Natural killer cell (primary cell): Measurements from ENCODE around the gene BTBD3. TPM values are rescaled to one million over a fixed set of nuclear protein-coding genes. Genes with fewer than 3 reads are reported as not detected.

ENCODE experiments used
- ATAC-seq, 3 donors: fragments of 150-1000 bp in 2 of 3; fragments of 200-7000 bp in 1 of 3; cut with Tn5 transposase; 1 replicate in 1 of 3; 2 replicates in 2 of 3; pipeline ENCODE4 v1.10.0; 2021; ENCODE audit warnings: mild to moderate bottlenecking in 2 of 3, moderate library complexity in 2 of 3
- DNase-seq, 2 donors: peaks; one replicate each; pipeline versions ENCODE4 v3.0.0 to v3.0.0-alpha.2; 2013 to 2021; ENCODE audit warnings: mixed read lengths in 1 of 2
- H3K27ac ChIP-seq: one replicate; pipeline ENCODE4 v1.5.1; 2013; ENCODE audit warnings: mild to moderate bottlenecking, low read length
- H3K27me3 ChIP-seq: one replicate; pipeline ENCODE4 v1.6.1; 2013; ENCODE audit warnings: low read length; ENCODE audit not compliant: control insufficient read depth, insufficient read depth
- H3K36me3 ChIP-seq: one replicate; pipeline ENCODE4 v1.6.1; 2013; ENCODE audit warnings: low read length; ENCODE audit not compliant: control insufficient read depth, insufficient read depth
- H3K4me1 ChIP-seq: one replicate; pipeline ENCODE4 v1.6.1; 2013; ENCODE audit warnings: low read length; ENCODE audit not compliant: control insufficient read depth, insufficient read depth
- H3K4me3 ChIP-seq: one replicate; pipeline ENCODE4 v1.5.1; 2013; ENCODE audit warnings: low read length
- H3K9me3 ChIP-seq: one replicate; pipeline ENCODE4 v1.6.1; 2013; ENCODE audit warnings: low read length; ENCODE audit not compliant: control insufficient read depth, insufficient read depth
- H3K27ac Mint-ChIP-seq, 2 donors: one replicate each; pipeline ENCODE4 v1.8.0; 2022; ENCODE audit warnings: mild to moderate bottlenecking in 2 of 2, mixed read lengths in 2 of 2, moderate library complexity in 1 of 2
- H3K27me3 Mint-ChIP-seq, 2 donors: one replicate each; pipeline ENCODE4 v1.8.0; 2022; ENCODE audit warnings: low read depth in 2 of 2, mixed read lengths in 2 of 2
- H3K36me3 Mint-ChIP-seq: one replicate; pipeline ENCODE4 v1.8.0; 2022; ENCODE audit warnings: mixed read lengths
- H3K4me1 Mint-ChIP-seq, 2 donors: one replicate each; pipeline ENCODE4 v1.8.0; 2022; ENCODE audit warnings: mixed read lengths in 2 of 2
- H3K4me3 Mint-ChIP-seq: one replicate; pipeline ENCODE4 v1.8.0; 2022; ENCODE audit warnings: mild to moderate bottlenecking, moderate library complexity, mixed read lengths
- H3K9me3 Mint-ChIP-seq, 2 donors: one replicate each; pipeline ENCODE4 v1.8.0; 2022; ENCODE audit warnings: mixed read lengths in 2 of 2
- WGBS: methylation state at CpG from one replicate; pipeline ENCODE4 v1.1.7; 2013; ENCODE audit warnings: missing lambda C conversion rate; ENCODE audit not compliant: insufficient coverage; 5-methylcytosine and 5-hydroxymethylcytosine counted together
- intact Hi-C: fragments of 100-400 bp; cut with micrococcal nuclease; formaldehyde crosslinking; loops from one replicate; pipeline ENCODE4 v1.14.2; 2022
- total RNA-seq, 4 donors: library from RNA; stranded (reverse); fragments of 120-200 nt in 1 of 4; gene quantifications; one replicate each; pipeline versions ENCODE4 v1.2.3 to v1.2.4, GENCODE V29; 2013 to 2022
- TF ChIP-seq, protein P1 (sequence below): fragments of 200-600 bp; IDR thresholded peaks from one replicate; pipeline ENCODE4 v1.8.0; 2022; ENCODE audit warnings: antibody characterized with exemption

BTBD3 gene
- total RNA-seq, 3 donors from 2014 or later (not counting 1 experiment from before 2014, with no cell fraction given), result 2.2 to 5.3 (median 3.8) TPM

DNA sequence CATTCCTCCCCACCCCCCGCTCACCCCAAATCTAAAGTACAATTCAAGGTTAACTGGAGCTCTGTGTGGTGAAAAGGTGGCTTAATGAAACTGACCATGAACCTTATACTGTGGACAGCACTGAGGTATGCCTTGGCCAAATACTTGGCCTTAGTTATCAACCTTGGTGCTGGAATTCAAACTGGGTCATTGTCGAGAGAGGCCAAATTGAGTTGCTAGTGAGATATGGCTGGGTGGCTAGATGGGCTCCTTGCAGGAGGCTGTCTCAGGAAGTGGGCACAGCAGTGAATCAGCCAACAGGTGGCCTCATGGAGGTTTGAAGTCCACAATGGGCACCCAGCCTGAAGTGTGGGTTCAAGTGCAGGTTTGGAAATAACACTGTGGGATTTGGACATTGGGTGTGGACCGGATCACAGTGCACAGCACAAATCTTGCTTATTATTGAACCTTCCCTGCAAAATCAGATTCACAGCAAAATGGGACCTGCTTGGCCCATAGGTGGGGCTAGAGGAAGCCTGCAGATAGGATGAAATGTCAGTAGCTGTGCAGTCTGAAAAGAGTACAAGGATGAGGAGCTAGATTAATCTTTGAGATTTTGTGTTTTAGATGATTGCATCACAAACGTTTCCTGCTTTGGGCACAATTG, 5.6 kb upstream of the BTBD3 start:
- no peak overlapping the region for H3K27ac ChIP-seq
- peaks cover 3% of the 10 kb centered on the region for H3K9me3 ChIP-seq
- H3K4me3 ChIP-seq, result no peak overlapping the region
- Mint-ChIP-seq H3K27ac (no peak overlapping the region), H3K36me3 (no peaks in the 10 kb centered on the region), H3K4me1 (peaks cover 8 to 16% of the 10 kb centered on the region in 2 donors), H3K4me3 (no peak overlapping the region), H3K27me3 (no peaks in the 10 kb centered on the region), H3K9me3 (peaks cover 0 to 4% of the 10 kb centered on the region in 2 donors)
- intact Hi-C loops, result no loop called here
- H3K27me3 ChIP-seq, result no peaks in the 10 kb centered on the region
- WGBS, result 94% methylated on average over 3 of the region's 4 CpGs
- TF ChIP-seq, protein P1, sequence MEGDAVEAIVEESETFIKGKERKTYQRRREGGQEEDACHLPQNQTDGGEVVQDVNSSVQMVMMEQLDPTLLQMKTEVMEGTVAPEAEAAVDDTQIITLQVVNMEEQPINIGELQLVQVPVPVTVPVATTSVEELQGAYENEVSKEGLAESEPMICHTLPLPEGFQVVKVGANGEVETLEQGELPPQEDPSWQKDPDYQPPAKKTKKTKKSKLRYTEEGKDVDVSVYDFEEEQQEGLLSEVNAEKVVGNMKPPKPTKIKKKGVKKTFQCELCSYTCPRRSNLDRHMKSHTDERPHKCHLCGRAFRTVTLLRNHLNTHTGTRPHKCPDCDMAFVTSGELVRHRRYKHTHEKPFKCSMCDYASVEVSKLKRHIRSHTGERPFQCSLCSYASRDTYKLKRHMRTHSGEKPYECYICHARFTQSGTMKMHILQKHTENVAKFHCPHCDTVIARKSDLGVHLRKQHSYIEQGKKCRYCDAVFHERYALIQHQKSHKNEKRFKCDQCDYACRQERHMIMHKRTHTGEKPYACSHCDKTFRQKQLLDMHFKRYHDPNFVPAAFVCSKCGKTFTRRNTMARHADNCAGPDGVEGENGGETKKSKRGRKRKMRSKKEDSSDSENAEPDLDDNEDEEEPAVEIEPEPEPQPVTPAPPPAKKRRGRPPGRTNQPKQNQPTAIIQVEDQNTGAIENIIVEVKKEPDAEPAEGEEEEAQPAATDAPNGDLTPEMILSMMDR, result no peak
- ATAC-seq (peak in 1 of 3 donors; percentile 32), DNase-seq (peak in 1 of 2 donors; percentile 3)
- H3K4me1 ChIP-seq, result no peaks in the 10 kb centered on the region
- no peaks in the 10 kb centered on the region for H3K36me3 ChIP-seq

DNA sequence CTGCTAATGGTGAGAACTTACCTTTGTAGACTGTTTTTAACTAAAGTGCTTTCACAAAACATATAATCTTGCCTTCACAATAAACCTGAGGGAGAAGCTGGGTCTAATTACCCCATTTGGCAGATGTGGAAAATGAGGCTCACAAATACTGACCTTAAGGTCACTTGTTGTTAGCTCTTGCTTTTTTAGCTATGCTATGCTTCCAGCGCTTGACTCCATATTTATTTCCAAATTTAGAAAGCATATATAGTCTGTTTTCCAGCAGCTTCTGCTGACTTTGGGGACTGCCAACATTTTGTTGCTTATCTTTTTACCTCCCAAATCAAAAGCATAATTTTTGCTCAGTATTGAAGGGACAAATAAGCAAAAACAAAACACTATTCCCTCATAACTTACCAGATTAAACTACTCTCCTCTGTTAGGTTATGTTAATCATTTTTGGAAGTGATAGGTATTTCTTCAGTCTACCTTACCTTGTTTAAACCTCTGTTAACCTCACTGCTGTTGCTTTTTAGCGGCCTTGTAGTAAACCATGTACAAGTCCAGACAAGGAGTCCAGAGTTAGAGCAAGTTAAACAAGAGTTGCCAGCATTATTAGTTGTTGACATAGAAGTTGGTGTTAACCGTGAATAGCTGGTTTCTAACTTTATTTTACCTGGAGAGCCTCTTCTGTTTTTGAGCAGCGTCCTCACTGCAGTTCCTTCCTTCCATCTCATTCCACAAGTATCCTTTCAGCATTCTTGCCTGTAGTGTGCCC, 4.9 kb upstream of the BTBD3 start:
- ATAC-seq, result no peak
- H3K27ac Mint-ChIP-seq, result no peak overlapping the region
- TF ChIP-seq, protein P1, result no peak
- H3K27me3 ChIP-seq, result no peaks in the 10 kb centered on the region
- H3K4me1 ChIP-seq, result no peaks in the 10 kb centered on the region
- H3K4me3 ChIP-seq, result no peak overlapping the region
- no peaks in the 10 kb centered on the region for H3K27me3 Mint-ChIP-seq
- H3K9me3 ChIP-seq, result peaks cover 3% of the 10 kb centered on the region
- H3K36me3 Mint-ChIP-seq, result no peaks in the 10 kb centered on the region
- H3K4me1 Mint-ChIP-seq, result peaks cover 11 to 20% of the 10 kb centered on the region in 2 donors
- H3K27ac ChIP-seq, result no peak overlapping the region
- no peak overlapping the region for H3K4me3 Mint-ChIP-seq
- no peak for DNase-seq
- H3K36me3 ChIP-seq, result no peaks in the 10 kb centered on the region
- H3K9me3 Mint-ChIP-seq, result no peaks in the 10 kb centered on the region
- intact Hi-C loops, result no loop called here
- 78% methylated on average over 4 of the region's 4 CpGs for WGBS

GRCh38 chr20:11918391-11918845, 725 bp downstream of the BTBD3 start:
- H3K4me1 Mint-ChIP-seq, result peaks cover 17 to 23% of the 10 kb centered on the region in 2 donors
- no peaks in the 10 kb centered on the region for H3K9me3 ChIP-seq
- H3K36me3 ChIP-seq, result no peaks in the 10 kb centered on the region
- intact Hi-C loops, result no loop called here
- H3K27ac ChIP-seq, result no peak overlapping the region
- H3K4me3 ChIP-seq, result no peak overlapping the region
- no peak for ATAC-seq
- no peaks in the 10 kb centered on the region for H3K4me1 ChIP-seq
- DNase-seq, result no peak
- WGBS, result 39% methylated on average over 5 of the region's 5 CpGs
- no peaks in the 10 kb centered on the region for H3K27me3 Mint-ChIP-seq
- peak overlapping the region in 1 of 2 donors; percentile 47 for H3K27ac Mint-ChIP-seq
- no peaks in the 10 kb centered on the region for H3K36me3 Mint-ChIP-seq
- H3K4me3 Mint-ChIP-seq, result no peak overlapping the region
- no peaks in the 10 kb centered on the region for H3K27me3 ChIP-seq
- TF ChIP-seq, protein P1, result no peak
- H3K9me3 Mint-ChIP-seq, result no peaks in the 10 kb centered on the region
